Measurements from ENCODE around the gene PSMA4. TPM values are rescaled to one million over a fixed set of nuclear protein-coding genes. Genes with fewer than 3 reads are reported as not detected.
"Not testable (repeated sequence)": the region's sequence is repeated elsewhere in the genome, so short reads cannot be mapped to it uniquely, and the experiment has no call there.

PSMA4 gene
- total RNA-seq, 4 donors from 2014 or later, result 88.9 to 143 (median 129) TPM

DNA sequence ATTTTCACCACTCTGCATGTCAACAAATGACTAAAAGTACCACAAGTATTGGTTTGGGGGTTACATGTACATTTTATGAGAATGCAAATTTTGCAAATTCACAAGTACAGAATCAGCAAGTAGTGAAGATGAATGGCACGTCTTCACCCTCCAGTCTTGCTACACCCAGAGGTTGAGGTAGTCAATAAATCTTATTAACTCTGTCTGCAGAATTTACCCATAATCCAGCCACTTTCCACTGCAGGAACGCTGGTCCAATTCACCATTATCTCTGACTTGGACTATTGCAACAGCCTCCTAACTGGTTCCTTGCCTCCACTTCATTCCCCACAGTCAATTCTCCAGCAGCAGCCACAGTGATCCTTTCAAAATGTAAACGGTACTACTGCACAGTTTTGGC is 10.6 kb downstream of the PSMA4 start:
- TF ChIP-seq CTCF (IDR thresholded peaks at IDR 0.05), result no peak
- DNase-seq (ENCODE audit: low spot score) (no peak), ATAC-seq (ENCODE audit: low FRiP score) (no peak)

DNA sequence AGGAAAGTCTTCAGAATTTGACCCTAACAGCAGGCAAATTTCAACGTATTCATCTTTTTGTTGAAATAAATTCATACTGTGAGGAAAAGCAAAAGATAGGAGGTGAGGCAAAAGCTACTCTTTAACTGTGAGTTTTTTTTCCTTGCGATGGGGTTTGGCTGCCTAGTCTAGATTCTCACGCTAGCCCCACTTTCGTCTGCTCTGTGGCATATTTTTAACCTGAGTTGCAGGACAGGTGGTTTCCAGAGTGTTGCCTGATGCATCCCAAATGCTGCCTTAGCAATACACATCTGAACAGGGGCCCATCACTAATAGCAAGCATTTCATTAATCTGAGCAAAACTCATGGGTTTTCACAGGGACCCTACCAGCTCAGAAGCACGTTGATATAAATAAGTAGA is 11.7 kb downstream of the PSMA4 start:
- TF ChIP-seq CTCF (IDR thresholded peaks at IDR 0.05), result no peak
- ATAC-seq (ENCODE audit: low FRiP score), result no peak
- no peak for DNase-seq (ENCODE audit: low spot score)

- TF ChIP-seq CTCF (IDR thresholded peaks at IDR 0.05), result no peak
- DNase-seq (ENCODE audit: low spot score) (no peak), ATAC-seq (ENCODE audit: low FRiP score) (no peak)
Measured at GRCh38 chr15:78552597-78552996, 12.4 kb downstream of the PSMA4 start.

- ATAC-seq (ENCODE audit: low FRiP score); DNase-seq (ENCODE audit: low spot score): not testable (repeated sequence)
Measured at GRCh38 chr15:78560201-78560600, 20.0 kb downstream of the PSMA4 start.

- no peak for TF ChIP-seq CTCF (IDR thresholded peaks at IDR 0.05)
- ATAC-seq (ENCODE audit: low FRiP score), result no peak
- no peak for DNase-seq (ENCODE audit: low spot score)
Measured at GRCh38 chr15:78561490-78561889, 21.2 kb downstream of the PSMA4 start.

DNA sequence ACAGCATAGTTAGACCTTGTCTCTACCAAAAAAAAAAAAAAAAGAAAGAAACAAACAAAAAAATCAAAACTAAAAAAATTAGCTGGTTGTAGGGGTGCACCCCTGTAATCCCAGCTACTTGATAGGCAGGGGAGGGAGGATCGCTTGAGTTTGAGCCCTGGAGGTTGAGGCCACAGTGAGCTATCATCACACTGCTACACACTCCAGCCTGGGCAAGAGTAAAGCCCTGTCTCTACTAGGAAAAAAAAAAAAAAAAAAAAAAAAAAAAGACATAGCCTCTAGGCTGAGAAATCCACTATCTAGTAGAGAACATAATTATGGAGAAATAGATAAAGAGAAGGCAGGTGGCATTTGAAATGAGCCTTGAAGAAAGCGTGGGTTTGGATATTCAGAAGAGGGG is 22.8 kb downstream of the PSMA4 start:
- no peak for TF ChIP-seq CTCF (IDR thresholded peaks at IDR 0.05)

GRCh38 chr15:78564743-78565096 is 24.5 kb downstream of the PSMA4 start:
- DNase-seq (ENCODE audit: low spot score) (no peak), ATAC-seq (ENCODE audit: low FRiP score) (no peak)
- TF ChIP-seq CTCF (IDR thresholded peaks at IDR 0.05), result no peak

More for the DNA sequence above, 22.8 kb downstream of the PSMA4 start:
- DNase-seq (ENCODE audit: low spot score) (no peak), ATAC-seq (ENCODE audit: low FRiP score) (no peak)

Data from omental fat pad (tissue), 4 donors.